OCI-LY7 (cell line): Measurements from ENCODE around the gene APOL6. TPM values are rescaled to one million over a fixed set of nuclear protein-coding genes. Genes with fewer than 3 reads are reported as not detected.

Experiments used
- Bru-seq: library from RNA; stranded (reverse); fragments of 400-500 nt; gene quantifications from one replicate; lab custom pipeline; 2021; lab: Mats Ljungman, UMichigan
- BruChase-seq, 2 experiments: library from RNA; stranded (reverse); fragments of 400-500 nt; gene quantifications; one replicate each; lab custom pipeline; 2021; lab: Mats Ljungman, UMichigan
- BruUV-seq: library from RNA; stranded (reverse); fragments of 400-500 nt; replicated peaks from 2 replicates; lab custom pipeline; 2021; lab: Mats Ljungman, UMichigan
- CTCF ChIA-PET: fragments of 300-600 bp; sonication (Branson Sonifier 250); formaldehyde crosslinking; loops from one replicate; lab custom pipeline; 2022; ENCODE audit warnings: antibody characterized with exemption; ENCODE audit not compliant: unreplicated experiment; lab: Charles Lee
- POLR2A ChIA-PET: fragments of 300-600 bp; sonication (Branson Sonifier 250); formaldehyde crosslinking; loops from one replicate; lab custom pipeline; 2022; ENCODE audit warnings: antibody characterized with exemption; lab: Charles Lee
- DNase-seq: peaks from one replicate; pipeline ENCODE4 v3.0.0-alpha.2; 2015; ENCODE audit warnings: low spot score
- H2AFZ ChIP-seq: fragments of 200-600 bp; sonication (generic), shearing (Covaris generic); 2 replicates; pipeline ENCODE4 v1.6.1; 2014; ENCODE audit warnings: mild to moderate bottlenecking, antibody characterized with exemption, low read length, moderate library complexity
- H3K27ac ChIP-seq: fragments of 200-600 bp; sonication (generic); 2 replicates; pipeline ENCODE4 v1.5.1; 2014; ENCODE audit warnings: mixed run types, low read depth, mild to moderate bottlenecking, moderate library complexity, low read length, inconsistent platforms; ENCODE audit not compliant: poor library complexity, severe bottlenecking
- H3K36me3 ChIP-seq: fragments of 200-600 bp; sonication (generic); 2 replicates; pipeline ENCODE4 v1.6.1; 2014; ENCODE audit warnings: mild to moderate bottlenecking, antibody characterized with exemption, low read length, moderate library complexity, mixed read lengths; ENCODE audit not compliant: insufficient read depth
- H3K4me1 ChIP-seq: fragments of 200-600 bp; sonication (generic); 2 replicates; pipeline ENCODE4 v1.5.1; 2014; ENCODE audit warnings: mild to moderate bottlenecking, low read length; ENCODE audit not compliant: insufficient read depth, poor library complexity, severe bottlenecking
- H3K4me2 ChIP-seq: fragments of 200-600 bp; sonication (generic); 2 replicates; pipeline ENCODE4 v1.6.1; 2014; ENCODE audit warnings: mild to moderate bottlenecking, low read length
- H3K4me3 ChIP-seq: fragments of 200-600 bp; sonication (generic); 2 replicates; pipeline ENCODE4 v1.5.1; 2014; ENCODE audit warnings: mild to moderate bottlenecking, low read depth, low read length; ENCODE audit not compliant: poor library complexity, severe bottlenecking
- H3K79me2 ChIP-seq: fragments of 200-600 bp; sonication (generic); 2 replicates; pipeline ENCODE4 v1.6.1; 2016; ENCODE audit warnings: low read depth, mild to moderate bottlenecking, low read length, moderate library complexity, mixed read lengths; ENCODE audit not compliant: insufficient read depth
- H3K9me2 ChIP-seq: fragments of 200-600 bp; sonication (generic); 2 replicates; pipeline ENCODE4 v1.6.1; 2016; ENCODE audit warnings: mild to moderate bottlenecking, low read length, mixed read lengths; ENCODE audit not compliant: insufficient read depth
- H3K9me3 ChIP-seq: fragments of 200-600 bp; sonication (generic); 2 replicates; pipeline ENCODE4 v1.6.1; 2014; ENCODE audit warnings: mild to moderate bottlenecking, mixed run types, low read length, mixed read lengths
- H4K20me1 ChIP-seq: fragments of 200-600 bp; sonication (generic); 2 replicates; pipeline ENCODE4 v1.6.1; 2014; ENCODE audit warnings: mild to moderate bottlenecking, antibody characterized with exemption, low read length, moderate library complexity, mixed read lengths; ENCODE audit not compliant: insufficient read depth
- CTCF ChIP-seq: fragments of 200-600 bp; sonication (generic); conservative IDR thresholded peaks from 2 replicates; pipeline ENCODE4 v1.5.1; 2014; ENCODE audit warnings: mild to moderate bottlenecking, antibody characterized with exemption, low read length, moderate library complexity, mixed read lengths
- EZH2phosphoT487 ChIP-seq: fragments of 200-600 bp; sonication (generic); IDR thresholded peaks from 2 replicates; pipeline ENCODE4 v1.6.1; 2018; ENCODE audit warnings: low read depth, borderline replicate concordance, mild to moderate bottlenecking, mixed run types, antibody characterized with exemption, low read length, moderate library complexity, mixed read lengths
- intact Hi-C: fragments of 100-400 bp; cut with micrococcal nuclease; formaldehyde crosslinking; loops from one replicate; pipeline ENCODE4 v1.10.0; 2022; ENCODE audit not compliant: unreplicated experiment
- long read RNA-seq: library from polyadenylated mRNA; stranded (forward); transcript quantifications from one replicate; pipeline ENCODE4 v2.0.0, GENCODE V29; 2022
- total RNA-seq, 2 experiments: library from RNA; depleted of rRNA in 1 of 2; stranded (reverse); fragments of >200 nt in 1 of 2; shearing (Covaris generic) in 1 of 2; gene quantifications; 2 replicates each; pipeline ENCODE4 v1.2.3, GENCODE V29; 2014 to 2022

APOL6 gene
- total RNA-seq (2014; rRNA removed; shearing (Covaris generic)) (27.8 and 28.8 TPM in 2 replicates), total RNA-seq (2022) (22.0 and 22.1 TPM in 2 replicates), Bru-seq, nascent RNA (percentile 83 among the genes with signal in this experiment), BruChase-seq, experiment 1, labeled RNA remaining after a 6-hour chase (percentile 84 among the genes with signal in this experiment), BruChase-seq, experiment 2, labeled RNA remaining after a 2-hour chase (percentile 96 among the genes with signal in this experiment)
- long read RNA-seq, full-length matches to known transcripts: 3 of 14 reads
- long read RNA-seq, partial matches to known transcripts: 0 of 14 reads
- long read RNA-seq, other reads (novel, unspliced or antisense): 11 of 14 reads

GRCh38 chr22:35648066-35649025 is at the start of gene APOL6:
Gene APOL6 (plus strand): TSS chr22:35648446. CDS start chr22:35656426, 7,980 bp downstream.
- BruUV-seq: TSS peak; percentile 70
- no peaks in the 10 kb centered on the region for H4K20me1 ChIP-seq
- H3K9me2 ChIP-seq: no peaks in the 10 kb centered on the region
- POLR2A ChIA-PET: interaction anchor here (0.5 to 1.9 kb wide), 14 partner anchors 14 to 438 kb away, joined by 3 to 8 read pairs (median 3); no protein-coding TSS in a partner anchor
- peaks cover 5% of the 10 kb centered on the region; the same call in 1 of the 2 replicates for H3K9me3 ChIP-seq
- H3K36me3 ChIP-seq: peaks cover 7% of the 10 kb centered on the region
- H3K4me3 ChIP-seq: peak within 1 kb of the TSS; percentile 76
- peak within 1 kb of the TSS; percentile 90 for H3K27ac ChIP-seq
- intact Hi-C loops: loop anchor here (1.0 to 5.0 kb wide), 3 partner anchors 79 to 273 kb away; no protein-coding TSS in a partner anchor
- H3K79me2 ChIP-seq: peaks cover 29% of the 10 kb centered on the region
- H2AFZ ChIP-seq: peak within 1 kb of the TSS; percentile 58
- DNase-seq: peak; percentile 81
- peaks cover 51% of the 10 kb centered on the region for H3K4me1 ChIP-seq
- TF ChIP-seq CTCF (no peak), EZH2phosphoT487 (no peak)
- peak within 1 kb of the TSS; percentile 83 for H3K4me2 ChIP-seq
- CTCF ChIA-PET: interaction anchor here (0.6 kb wide), 1 partner anchor 52 kb away, joined by 5 read pairs; no protein-coding TSS in a partner anchor

GRCh38 chr22:35599364-35599763 is 48.9 kb upstream of the APOL6 start:
- Histone ChIP-seq H3K79me2 (no peaks in the 10 kb centered on the region), H3K36me3 (no peaks in the 10 kb centered on the region), H3K4me3 (no peak overlapping the region), H2AFZ (no peak overlapping the region), H4K20me1 (no peaks in the 10 kb centered on the region), H3K9me2 (no peaks in the 10 kb centered on the region), H3K4me2 (no peak overlapping the region), H3K27ac (no peak overlapping the region), H3K4me1 (no peaks in the 10 kb centered on the region), H3K9me3 (0 out of 2 replicates have a peak, but pooled peaks cover 10% of the 10 kb centered on the region)
- CTCF ChIA-PET: no interaction called here
- no TSS peak for BruUV-seq
- no peak for DNase-seq
- POLR2A ChIA-PET: no interaction called here
- intact Hi-C loops: no loop called here
- no peak for TF ChIP-seq CTCF
- TF ChIP-seq EZH2phosphoT487: no peak
